ENCODE measurements around the gene AZIN2.
A peak's percentile ranks its signal among the peaks of the same experiment; 100 is the strongest.

The AZIN2 gene

DNA sequence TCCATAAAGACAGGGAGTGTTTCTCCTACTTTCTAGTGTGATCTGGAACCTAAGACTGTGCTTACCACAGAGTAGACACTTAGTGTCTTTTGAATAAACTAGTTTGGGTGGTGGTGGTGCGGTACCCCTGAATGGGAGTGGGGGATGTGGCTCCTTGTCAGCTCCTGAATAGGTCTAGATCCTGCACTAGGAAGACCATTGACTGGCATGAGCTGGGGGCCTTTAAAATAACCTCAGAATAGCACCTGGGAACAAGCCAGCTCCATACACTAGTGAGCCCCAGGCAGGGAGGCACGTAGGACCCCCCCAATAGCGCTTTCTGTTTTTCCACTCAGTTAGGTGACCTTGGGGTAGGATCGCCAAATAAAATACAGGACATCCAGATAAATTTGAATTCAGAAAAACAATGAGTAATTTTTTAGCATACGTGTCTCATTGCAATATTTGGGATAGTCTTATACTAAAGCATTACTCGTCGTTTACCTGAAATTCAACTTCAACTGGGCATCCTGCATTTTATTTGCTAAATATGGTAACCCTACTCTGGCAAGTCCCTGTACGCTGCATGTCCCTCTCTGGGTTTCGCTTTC is 45.6 kb downstream of the AZIN2 start:
- DNase-seq (ENCODE audit: low read depth): no peak
- TF ChIP-seq, protein P1, sequence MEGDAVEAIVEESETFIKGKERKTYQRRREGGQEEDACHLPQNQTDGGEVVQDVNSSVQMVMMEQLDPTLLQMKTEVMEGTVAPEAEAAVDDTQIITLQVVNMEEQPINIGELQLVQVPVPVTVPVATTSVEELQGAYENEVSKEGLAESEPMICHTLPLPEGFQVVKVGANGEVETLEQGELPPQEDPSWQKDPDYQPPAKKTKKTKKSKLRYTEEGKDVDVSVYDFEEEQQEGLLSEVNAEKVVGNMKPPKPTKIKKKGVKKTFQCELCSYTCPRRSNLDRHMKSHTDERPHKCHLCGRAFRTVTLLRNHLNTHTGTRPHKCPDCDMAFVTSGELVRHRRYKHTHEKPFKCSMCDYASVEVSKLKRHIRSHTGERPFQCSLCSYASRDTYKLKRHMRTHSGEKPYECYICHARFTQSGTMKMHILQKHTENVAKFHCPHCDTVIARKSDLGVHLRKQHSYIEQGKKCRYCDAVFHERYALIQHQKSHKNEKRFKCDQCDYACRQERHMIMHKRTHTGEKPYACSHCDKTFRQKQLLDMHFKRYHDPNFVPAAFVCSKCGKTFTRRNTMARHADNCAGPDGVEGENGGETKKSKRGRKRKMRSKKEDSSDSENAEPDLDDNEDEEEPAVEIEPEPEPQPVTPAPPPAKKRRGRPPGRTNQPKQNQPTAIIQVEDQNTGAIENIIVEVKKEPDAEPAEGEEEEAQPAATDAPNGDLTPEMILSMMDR (IDR thresholded peaks at IDR 0.05; ENCODE audit: control insufficient read depth, insufficient read depth, low read depth, low read length, missing control alignments): no peak
- H3K4me3 ChIP-seq (ENCODE audit: control insufficient read depth, low read depth, low read length): peak overlapping the region; percentile 79

DNA sequence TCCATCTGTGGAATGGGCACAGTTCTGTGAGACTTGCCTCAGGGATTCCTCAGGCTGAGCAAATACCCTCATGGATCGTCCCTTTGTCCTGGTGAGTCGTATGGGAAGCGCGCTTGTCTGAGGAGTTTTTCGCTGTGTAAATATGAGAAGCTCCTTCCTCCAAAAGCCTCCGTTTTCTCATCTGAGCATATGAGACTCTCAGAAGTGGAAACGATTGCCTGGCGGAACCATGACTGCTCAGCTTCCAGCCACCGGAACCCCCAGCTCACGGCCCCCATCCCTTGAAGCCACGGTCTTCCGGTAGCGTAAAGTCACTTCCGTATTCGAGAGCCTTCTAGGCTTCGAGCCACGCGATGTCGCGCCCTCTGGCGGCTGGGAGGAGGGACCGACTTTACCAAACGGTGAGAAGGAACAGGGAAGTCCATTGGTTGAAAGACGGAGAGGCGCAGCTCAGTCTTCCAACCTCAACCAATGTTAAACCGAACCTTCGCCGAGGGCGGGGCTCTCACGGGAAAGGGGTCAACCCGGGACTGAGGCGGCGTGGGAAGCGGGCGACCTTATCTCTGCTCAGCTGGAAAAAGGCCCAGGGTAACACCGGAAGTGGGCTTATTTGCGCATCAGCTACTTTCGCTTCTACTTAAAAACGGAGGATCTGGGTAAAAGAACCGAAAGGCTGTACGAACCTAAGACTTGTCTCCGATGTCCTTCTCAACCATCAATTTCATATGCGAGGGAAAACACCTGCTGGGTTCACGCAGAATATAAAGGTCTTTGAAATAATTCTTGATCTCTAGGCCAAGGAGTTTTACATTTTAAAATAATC is 46.3 kb downstream of the AZIN2 start:
- DNase-seq (ENCODE audit: low read depth): peak; percentile 97
- TF ChIP-seq, protein P1 (IDR thresholded peaks at IDR 0.05; ENCODE audit: control insufficient read depth, insufficient read depth, low read depth, low read length, missing control alignments): peak; percentile 97
- H3K4me3 ChIP-seq (ENCODE audit: control insufficient read depth, low read depth, low read length): peak overlapping the region; percentile 79

DNA sequence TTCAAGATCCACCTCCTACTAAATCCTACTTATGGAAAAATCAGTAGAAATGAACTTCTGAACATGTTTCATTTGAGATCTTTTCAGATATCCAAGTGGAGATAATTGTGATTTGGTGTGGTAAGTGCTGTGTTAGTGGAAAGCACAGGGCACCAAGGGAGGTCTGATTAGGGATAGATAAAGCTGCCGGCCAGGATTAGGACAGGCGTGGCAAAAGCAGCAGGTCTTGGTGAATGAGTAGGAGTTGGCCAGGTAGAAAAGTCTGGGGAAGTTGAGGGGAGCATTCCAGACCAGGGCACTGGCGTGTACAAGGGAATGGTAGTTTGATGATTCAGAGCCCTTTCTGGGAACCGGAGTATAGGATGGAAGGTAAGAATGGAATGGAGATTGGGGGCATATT is 47.8 kb downstream of the AZIN2 start:
- no peak overlapping the region for H3K4me3 ChIP-seq (ENCODE audit: control insufficient read depth, low read depth, low read length)
- DNase-seq (ENCODE audit: low read depth): no peak
- TF ChIP-seq, protein P1 (IDR thresholded peaks at IDR 0.05; ENCODE audit: control insufficient read depth, insufficient read depth, low read depth, low read length, missing control alignments): no peak

DNA sequence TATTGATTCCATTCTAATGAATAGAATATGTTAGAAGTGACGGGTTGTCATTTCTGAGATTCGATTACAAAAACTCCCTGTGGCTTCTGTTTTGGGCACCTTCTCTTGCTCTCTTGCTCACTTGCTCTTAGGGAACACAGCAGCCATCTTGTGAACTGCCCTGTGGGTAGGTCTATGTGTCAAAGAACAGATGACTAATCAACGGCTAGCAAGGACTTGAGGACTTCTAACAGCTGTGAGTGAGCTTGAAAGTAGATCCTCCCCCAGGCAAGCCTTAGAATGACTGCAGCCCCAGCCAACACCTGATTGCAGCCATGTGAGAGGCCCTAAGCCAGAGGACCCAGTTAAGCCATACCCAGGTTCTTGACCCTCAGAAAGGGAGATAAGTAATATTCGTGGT is 49.3 kb downstream of the AZIN2 start:
- TF ChIP-seq, protein P1 (IDR thresholded peaks at IDR 0.05; ENCODE audit: control insufficient read depth, insufficient read depth, low read depth, low read length, missing control alignments): no peak
- DNase-seq (ENCODE audit: low read depth): no peak

DNA sequence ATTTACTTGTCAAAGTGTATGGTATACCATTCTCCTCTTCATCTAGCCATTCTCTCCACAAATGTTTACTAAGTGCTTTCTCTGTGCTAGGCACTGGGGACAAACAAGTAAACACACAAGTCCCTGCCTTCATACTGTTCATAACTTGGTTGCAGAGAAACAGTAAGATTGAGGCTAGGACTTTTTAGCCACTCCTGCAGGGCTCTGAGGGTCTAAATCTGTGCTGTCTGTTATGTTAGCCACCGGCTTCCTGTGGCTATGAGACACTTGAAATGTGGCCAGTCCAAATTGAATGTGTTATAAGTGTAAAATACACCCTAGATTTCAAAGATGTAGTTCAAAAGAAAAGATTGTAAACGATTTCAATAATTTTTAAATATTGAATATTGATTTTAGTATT is 50.2 kb downstream of the AZIN2 start:
- TF ChIP-seq, protein P1 (IDR thresholded peaks at IDR 0.05; ENCODE audit: control insufficient read depth, insufficient read depth, low read depth, low read length, missing control alignments): no peak
- DNase-seq (ENCODE audit: low read depth): no peak

More for the DNA sequence above, 49.3 kb downstream of the AZIN2 start:
- no peak overlapping the region for H3K4me3 ChIP-seq (ENCODE audit: control insufficient read depth, low read depth, low read length)

DNA sequence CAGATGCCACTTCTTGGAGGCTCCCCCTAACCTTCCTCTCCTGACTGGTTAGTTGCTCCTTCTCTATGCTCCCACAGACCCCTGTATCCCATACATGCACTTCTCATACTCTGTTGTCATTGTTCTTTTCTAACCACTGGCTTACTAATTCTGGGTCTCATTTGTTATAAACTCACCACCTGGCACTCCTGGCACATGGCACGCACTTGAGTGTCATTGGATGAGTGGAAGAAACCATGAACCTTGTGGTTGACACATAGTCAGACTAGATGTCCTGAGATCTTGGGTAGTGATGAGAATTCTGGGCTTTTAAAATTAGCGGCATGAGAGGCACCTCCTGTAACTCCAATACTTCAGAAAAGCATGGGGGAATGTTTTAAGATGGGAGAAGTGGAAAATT is 51.6 kb downstream of the AZIN2 start:
- H3K4me3 ChIP-seq (ENCODE audit: control insufficient read depth, low read depth, low read length): no peak overlapping the region
- no peak for DNase-seq (ENCODE audit: low read depth)
- TF ChIP-seq, protein P1 (IDR thresholded peaks at IDR 0.05; ENCODE audit: control insufficient read depth, insufficient read depth, low read depth, low read length, missing control alignments): no peak

More for the DNA sequence above, 50.2 kb downstream of the AZIN2 start:
- H3K4me3 ChIP-seq (ENCODE audit: control insufficient read depth, low read depth, low read length): no peak overlapping the region
